ENCODE results near the gene PPP1R12C. TPM values are rescaled to one million over a fixed set of nuclear protein-coding genes. Genes with fewer than 3 reads are reported as not detected.
"Not testable (repeated sequence)": the region's sequence is repeated elsewhere in the genome, so short reads cannot be mapped to it uniquely, and the experiment has no call there.

Gene PPP1R12C
- total RNA-seq, 1 donor from 2014 or later, result 21.1 TPM

- DNase-seq (ENCODE audit: low read depth in 2 of 2), result no peak
Observed at GRCh38 chr19:55112246-55112776, 5.1 kb downstream of the PPP1R12C start.

GRCh38 chr19:55111238-55111831, 6.1 kb downstream of the PPP1R12C start:
- no peak for DNase-seq (ENCODE audit: low read depth in 2 of 2)

GRCh38 chr19:55109527-55110291, 7.7 kb downstream of the PPP1R12C start:
- DNase-seq (ENCODE audit: low read depth in 2 of 2), result no peak

DNA sequence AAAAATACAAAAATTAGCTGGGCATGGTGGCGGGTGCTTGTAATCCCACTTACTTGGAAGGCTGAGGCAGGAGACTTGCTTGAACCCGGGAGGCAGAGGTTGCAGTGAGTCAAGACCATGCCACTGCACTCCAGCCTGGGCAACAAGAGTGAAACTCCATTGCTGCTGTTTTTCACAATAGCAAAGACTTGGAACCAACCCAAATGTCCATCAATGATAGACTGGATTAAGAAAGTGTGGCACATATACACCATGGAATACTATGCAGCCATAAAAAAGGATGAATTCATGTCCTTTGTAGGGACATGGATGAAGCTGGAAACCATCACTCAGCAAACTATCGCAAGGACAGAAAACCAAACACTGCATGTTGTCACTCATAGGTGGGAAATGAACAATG, 10.2 kb downstream of the PPP1R12C start:
- not testable (repeated sequence) for DNase-seq (ENCODE audit: low read depth in 2 of 2)

- DNase-seq (ENCODE audit: low read depth in 2 of 2), result no peak
Observed at GRCh38 chr19:55106591-55106990, 10.8 kb downstream of the PPP1R12C start.

- DNase-seq (ENCODE audit: low read depth in 2 of 2), result no peak
Observed at GRCh38 chr19:55105237-55105636, 12.2 kb downstream of the PPP1R12C start.

- no peak for DNase-seq (ENCODE audit: low read depth in 2 of 2)
Observed at GRCh38 chr19:55103190-55103589, 14.2 kb downstream of the PPP1R12C start.

GRCh38 chr19:55101261-55101660, 16.2 kb downstream of the PPP1R12C start:
- DNase-seq (ENCODE audit: low read depth in 2 of 2), result no peak

DNA sequence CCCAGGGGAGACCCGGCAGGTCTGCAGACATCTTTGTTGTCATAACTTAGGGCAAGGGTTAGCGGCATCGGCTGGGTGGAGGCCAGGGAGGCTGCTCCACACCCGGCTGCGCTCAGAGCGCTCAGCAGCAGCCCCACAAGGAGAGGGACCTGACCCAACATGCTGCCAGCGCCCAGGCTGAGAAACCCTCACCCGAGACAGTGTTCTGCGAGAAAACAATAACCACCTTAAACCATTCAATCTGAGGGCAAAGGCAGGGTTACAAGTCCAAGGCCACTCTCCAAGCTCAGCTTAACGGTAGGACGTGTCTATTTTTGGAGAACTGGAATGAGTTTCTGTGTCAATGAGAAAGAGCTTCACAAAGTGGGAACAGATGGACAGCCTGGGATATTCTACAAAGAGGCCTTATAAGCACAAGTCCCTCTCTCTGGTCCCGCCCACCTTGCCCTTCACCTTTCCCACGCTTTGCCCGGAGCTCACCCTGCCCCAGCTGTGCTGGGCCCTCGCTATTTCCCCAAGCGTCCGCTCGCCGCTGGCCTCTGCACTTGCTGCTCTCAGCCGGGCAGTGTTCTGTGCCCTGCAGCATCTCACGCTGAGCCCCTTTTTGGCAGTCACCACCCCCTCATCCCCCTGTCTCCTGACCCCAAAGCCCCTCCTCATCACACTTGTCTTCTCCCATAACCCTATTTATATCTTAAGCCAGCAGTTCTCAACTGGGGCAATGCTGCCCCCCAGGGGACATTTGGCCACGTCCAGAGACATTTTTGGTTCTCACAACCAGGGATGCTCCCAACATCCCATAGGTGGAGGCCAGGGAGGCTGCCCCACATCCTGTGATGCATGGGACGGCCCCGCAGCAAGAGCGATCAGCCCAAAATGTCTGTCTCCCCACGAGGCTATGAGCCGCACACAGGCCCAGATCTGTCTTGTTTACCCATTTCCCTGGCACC, 17.6 kb downstream of the PPP1R12C start:
- no peak for DNase-seq (ENCODE audit: low read depth in 2 of 2)

- no peak for DNase-seq (ENCODE audit: low read depth in 2 of 2)
Observed at GRCh38 chr19:55098716-55099556, 18.5 kb downstream of the PPP1R12C start.

DNA sequence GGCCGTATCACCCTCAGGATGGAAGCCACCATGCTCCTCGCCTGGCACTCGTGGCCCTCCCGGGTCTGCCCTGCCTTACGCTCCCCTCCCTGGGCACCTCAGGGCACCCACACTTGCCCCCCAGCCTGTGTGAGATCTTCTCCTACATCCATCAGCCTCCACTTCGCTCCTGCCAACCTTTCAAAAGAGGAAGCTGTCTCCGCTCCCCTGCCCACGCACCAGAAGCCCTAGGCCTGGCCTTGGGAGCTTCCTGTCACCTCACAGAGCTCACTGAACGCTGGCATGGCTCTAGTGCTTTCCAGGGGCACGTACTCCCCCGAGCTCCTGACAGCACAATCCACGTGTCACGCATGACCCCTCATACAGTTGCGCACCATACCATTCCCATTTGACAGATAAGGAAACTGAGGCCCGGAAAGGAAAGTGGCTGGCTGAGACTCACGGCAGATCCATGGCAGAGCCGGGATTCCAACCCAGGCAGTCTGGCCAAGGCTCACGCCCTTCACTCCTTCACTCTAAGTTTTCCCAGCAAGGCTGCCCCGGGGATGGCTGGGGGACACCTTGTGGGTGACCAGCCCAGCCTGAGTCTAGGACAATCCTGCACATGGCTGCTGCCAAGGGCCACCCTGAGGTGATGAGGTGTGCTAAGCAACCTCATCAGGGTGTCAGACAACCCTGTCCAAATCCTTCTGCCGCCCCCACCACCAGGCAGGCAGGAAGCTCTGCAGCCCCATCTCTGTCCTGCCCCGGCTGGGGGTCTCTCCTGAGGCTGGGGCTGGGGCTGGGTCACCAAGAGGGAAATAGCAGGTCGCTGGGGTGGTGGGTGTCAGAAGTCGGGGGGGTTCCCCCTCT, 19.3 kb downstream of the PPP1R12C start:
- no peak for DNase-seq (ENCODE audit: low read depth in 2 of 2)

DNA sequence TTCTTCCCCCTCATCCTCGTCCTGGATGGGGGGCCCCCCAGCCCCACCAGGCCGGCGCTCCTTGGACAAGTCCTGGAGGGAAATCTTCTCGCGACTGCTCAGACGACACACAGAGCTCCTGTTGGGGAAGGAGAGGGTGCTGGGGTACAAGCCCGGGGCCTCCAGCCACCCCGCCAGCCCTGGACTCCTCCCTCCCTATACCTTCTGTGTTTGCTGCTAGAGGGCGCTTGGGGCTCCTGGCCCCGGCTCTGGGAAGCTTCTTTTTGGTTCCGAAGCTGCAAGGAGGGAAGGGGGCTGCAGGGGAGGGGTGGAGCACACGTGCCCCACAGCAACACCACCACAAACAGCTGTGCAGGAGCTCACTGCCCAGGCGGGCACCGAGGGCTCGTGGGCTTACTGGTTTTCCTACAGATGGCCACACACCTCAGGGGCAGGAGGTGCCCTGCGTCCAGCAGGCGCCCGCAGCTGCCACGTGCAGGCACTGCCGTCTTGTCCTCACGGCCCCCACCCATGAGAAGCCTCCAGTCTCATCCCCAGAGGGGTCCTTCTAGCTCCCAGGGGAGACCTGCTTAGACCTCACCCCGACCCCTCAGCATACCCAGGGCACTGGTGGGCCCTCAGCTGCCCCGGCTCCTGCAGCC, 21.3 kb downstream of the PPP1R12C start:
- no peak for DNase-seq (ENCODE audit: low read depth in 2 of 2)

DNA sequence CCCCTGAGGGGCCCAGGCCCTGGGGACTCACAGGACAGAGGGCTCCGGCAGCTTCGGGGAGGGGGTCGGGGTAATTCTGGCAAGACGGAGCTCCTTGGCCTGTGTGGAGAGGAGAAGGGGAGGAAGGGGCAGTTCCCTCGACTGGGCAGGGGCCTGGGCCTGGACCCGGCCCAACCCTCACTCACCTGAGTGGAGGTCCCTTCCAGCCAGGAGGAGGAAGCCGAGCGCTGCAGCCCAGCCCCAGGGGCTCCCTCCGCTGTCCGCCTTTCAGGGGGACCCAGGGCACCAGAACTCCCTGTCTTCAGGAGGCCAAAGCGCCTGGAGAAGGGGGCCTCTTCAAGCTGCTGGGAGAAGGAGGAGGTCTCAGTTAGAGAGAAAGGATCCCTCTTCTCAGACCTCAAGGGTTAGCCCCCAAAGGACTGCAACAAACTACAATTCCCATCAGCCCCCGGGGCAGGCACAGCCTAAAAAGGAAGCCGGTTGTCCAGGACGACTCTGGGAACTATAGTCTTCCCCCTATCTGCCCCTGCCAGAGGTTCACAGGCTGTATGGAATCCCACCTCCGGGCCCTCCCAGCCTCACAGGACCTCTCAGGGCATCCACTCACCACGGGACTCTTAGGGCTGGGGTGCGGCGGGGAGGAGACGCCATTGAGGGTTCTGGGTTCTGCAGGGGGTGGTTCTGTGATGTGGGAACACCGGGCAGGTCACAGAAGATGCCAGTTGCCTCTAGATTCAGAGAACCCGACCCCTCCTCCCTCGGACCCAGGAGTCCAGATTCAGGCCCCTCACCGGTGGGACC, 22.0 kb downstream of the PPP1R12C start:
- no peak for DNase-seq (ENCODE audit: low read depth in 2 of 2)

DNA sequence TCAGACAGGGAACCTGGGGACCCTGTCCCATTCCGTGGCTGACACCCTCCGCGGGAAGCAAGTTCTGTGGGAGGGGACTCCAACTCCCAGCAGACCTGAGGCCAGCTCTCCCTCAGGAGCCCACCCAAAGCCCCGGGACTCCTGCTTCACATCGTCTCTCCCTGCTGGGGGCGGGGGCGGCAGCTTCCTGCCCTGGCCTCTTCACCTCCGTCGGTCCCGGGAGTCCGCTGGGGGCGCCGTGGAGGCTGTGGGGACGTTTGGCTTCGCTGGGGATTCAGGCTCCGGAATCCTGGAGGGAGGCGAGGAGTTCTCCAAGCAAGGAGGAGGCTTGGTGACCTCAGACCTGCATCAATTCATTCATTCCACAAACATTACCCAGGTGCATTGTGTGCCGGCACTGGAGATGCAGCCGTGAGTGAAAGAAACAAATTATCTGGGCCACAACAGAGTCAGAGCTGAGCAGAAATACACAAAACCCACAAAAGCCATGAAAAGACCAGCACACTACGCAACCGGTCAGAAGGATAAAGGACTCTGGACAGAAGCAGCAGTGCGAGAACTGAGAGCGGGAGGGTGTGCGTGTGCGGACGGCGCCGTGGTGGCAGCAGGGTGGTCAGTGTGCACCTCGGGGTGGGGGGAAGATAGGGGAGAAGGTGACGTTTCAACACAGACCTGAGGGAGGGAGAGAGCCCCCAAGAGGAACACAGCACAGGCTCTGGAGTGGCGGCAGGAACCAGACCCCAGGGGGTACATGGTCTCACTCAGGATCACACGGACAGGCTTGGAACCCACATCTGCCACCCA, 22.8 kb downstream of the PPP1R12C start:
- no peak for DNase-seq (ENCODE audit: low read depth in 2 of 2)

GRCh38 chr19:55092423-55093318, 24.8 kb downstream of the PPP1R12C start:
- no peak for DNase-seq (ENCODE audit: low read depth in 2 of 2)

- DNase-seq (ENCODE audit: low read depth in 2 of 2), result no peak
Observed at GRCh38 chr19:55091955-55092354, 25.5 kb downstream of the PPP1R12C start.
